ENCODE results near the gene CDKAL1.

Gene CDKAL1

DNA sequence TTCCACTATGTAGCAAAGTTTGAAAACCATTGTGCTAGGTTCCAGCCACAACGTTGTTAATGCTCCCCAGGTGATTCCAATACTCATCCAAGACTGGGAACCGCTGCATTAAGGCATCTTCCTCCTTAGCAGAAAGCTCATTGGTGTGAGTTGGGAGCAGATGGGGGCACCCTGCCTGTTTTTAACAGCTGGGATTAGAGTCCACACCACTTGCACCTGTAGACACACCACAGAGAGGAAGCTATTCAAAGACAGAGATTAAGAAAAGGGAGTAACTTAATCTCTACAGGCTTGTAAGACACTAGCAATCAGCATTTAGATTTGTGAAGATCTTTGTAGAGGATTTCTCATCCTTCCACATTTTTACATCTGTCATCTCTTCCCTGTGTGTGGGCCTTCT is 725.4 kb downstream of the CDKAL1 start:
- DNase-seq (ENCODE audit: low read depth), result no peak

DNA sequence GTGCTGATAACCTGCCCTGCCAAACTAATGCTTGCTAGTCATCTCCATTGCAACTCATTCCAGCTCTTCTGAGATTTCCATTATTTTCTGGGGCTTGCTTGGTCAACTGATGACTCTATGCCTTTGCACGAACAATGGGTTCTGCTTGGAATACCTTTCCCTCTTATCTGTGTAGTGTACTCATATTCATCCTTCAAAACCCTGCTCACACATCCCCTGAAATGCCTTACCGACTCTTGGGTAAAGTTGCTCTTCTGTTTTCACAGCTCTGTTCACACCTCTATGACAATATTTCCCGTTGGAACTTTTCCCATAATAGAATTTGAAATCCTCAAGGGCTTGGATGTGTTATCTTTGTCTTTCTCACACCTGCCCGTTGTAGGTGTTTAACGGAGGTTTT is 728.2 kb downstream of the CDKAL1 start:
- no peak for DNase-seq (ENCODE audit: low read depth)

DNA sequence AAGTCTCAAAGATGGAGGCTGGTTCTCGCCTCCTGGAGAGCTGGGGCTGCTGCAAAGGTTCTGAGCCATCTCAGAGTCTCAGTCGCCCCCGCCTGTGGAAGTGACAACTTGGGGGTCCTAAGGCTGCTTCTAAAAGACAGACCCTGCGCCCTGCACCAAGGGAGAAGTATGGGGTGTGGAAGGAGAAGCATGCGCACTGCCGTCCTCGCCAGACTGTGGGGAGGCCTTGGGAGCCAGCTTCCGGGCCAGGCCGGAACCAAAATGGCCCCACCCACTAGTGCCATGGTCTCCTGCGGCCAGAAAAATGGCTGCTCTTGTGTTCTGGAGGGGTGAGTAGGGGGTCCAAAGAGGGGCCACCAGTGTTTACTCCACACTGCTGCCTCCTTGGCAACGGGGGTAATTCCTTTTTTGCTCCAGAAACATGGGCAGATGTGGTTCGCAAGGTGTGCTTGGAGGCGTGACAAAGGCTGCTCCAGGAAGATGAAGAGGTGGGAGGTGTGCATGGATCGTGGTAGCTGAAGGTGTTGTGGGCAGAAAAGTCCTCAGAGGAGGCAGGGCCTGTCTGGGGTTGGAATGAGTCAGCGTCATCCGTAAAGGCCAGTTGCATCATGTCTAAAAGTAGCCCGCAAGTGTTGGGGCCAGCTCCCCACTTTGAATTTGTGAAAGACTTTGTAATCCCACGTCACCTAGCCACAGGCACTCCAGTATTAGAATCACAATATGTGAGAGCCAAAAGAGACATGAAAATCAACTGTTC is 729.5 kb downstream of the CDKAL1 start:
- no peak for DNase-seq (ENCODE audit: low read depth)

- no peak for DNase-seq (ENCODE audit: low read depth)
Observed at GRCh38 chr6:21264288-21265033, 730.2 kb downstream of the CDKAL1 start.

DNA sequence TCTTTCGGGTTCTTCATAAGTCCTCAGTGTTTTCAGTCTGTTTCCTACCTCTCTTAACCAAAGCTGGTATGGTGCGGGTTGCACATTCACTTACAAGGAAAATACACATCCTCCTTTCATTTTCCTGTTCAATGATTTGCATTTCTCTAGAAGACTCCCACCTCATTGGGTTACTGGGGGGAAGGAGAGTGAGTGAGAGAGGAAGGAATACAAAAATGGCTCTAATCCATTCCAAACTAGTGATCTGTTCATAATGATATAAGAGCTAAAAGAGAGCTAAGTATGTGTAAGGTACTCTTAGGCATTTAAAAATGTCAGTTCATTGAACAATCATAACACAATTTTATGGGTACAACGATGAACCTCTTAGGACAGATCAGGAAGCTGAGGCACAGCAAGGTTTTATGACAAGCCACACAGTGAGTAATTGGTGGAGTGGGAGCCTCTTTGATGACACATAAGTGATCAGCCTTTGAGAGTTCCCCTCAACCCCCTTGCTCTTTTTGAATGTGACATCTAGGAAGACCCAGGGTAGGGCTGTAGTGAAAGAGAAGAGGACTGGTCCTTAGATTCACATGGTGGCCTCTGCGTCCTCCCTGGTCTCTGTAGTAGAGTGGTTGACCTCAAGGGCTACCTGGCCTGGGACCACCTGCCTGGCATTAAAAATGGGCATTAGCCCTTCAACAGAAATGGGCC is 730.9 kb downstream of the CDKAL1 start:
- DNase-seq (ENCODE audit: low read depth), result no peak

DNA sequence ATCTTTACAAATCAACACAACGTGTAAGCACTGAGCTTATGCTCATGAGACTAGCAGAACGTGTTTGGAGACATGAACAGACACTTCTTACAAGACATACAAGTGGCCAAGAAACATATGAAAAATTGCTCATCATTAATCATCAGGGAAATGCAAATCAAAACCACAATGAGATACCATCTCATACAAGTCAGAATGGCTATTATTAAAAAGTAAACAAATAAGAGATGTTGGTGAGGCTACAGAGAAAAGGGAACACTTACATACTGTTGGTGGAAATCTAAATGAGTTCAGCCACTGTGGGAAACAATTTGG is 731.4 kb downstream of the CDKAL1 start:
- no peak for DNase-seq (ENCODE audit: low read depth)

DNA sequence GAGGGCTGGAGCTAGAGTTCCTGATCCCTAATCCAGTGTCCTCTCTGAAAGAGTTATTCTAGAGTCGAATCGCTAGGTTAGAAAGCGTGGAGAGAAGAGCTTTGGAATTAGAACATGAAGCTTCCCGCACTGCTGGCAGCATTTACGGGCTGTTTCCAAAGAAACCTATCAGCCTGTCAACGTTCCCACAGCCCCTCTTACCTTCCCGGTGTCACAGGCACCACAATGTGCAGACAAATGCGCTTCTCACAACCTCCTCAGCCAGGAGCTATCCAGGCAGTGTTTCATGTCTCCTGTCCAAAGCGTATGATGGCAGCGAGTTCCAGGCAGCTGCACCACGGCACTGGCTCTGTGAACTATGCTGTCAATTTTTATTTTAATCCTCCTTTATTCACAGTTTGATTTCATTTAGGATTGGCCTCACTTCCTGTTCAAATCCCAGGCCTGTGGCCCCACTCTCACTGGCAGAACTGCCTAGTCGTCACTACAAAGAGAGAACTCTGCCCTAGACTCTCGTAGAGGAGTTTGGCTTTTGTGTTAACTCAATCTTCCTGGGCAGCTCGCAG is 736.5 kb downstream of the CDKAL1 start:
- no peak for DNase-seq (ENCODE audit: low read depth)

DNA sequence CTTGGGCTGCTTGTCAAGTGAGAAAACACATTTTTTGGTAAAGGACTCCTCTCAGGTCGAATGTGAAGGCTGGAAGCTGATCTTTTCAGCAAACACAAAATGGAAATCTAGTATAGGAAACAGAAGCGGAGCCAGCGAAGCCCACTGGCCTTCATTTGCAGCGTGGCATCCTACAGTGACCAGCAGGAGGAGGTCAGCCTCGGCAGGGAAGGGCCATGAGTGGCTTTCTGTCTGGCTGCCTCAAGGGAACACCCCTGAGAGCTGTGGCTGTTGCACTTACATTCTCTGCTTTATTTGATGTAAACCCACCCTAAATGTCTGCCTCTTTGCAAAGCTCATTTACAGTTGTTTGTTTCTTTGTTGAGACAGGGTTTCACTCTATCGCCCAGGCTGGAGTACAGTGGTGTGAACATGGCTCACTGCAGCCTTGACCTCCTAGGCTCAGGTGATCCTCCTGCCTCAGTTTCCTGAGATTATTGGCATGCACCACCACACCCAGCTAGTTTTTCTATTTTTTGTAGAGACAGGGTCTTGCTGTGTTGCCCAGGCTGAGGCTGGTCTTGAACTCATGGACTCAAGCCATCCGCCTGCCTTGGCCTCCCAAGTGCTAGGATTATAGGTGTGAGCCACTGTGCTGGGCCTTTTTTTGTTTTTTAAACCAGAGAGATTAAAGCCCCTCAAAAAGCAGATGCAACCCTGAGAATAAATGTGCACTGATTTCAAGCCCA is 737.3 kb downstream of the CDKAL1 start:
- DNase-seq (ENCODE audit: low read depth), result no peak

GRCh38 chr6:21273451-21273850 is 739.2 kb downstream of the CDKAL1 start:
- DNase-seq (ENCODE audit: low read depth), result no peak

- DNase-seq (ENCODE audit: low read depth), result no peak
Observed at GRCh38 chr6:21274851-21275250, 740.6 kb downstream of the CDKAL1 start.

GRCh38 chr6:21277601-21278374 is 743.5 kb downstream of the CDKAL1 start:
- DNase-seq (ENCODE audit: low read depth), result no peak

DNA sequence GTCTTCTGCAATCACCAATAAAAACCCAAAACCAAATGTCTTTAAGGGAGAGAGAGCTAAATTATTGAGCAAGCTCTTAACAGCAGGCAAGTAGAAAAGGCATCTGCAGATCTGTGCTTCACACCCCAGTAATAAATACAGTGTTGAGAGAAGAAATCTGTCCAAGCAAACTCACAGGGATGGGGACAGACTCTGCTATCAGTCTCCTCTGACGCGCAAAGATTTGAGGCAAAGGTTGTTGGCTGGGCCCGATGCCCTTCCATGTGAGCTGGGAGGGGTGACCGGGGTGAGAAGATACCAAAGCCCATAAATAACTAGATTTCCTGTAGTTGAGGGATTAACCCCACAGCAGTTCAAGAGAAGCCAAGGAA is 744.1 kb downstream of the CDKAL1 start:
- DNase-seq (ENCODE audit: low read depth), result no peak

DNA sequence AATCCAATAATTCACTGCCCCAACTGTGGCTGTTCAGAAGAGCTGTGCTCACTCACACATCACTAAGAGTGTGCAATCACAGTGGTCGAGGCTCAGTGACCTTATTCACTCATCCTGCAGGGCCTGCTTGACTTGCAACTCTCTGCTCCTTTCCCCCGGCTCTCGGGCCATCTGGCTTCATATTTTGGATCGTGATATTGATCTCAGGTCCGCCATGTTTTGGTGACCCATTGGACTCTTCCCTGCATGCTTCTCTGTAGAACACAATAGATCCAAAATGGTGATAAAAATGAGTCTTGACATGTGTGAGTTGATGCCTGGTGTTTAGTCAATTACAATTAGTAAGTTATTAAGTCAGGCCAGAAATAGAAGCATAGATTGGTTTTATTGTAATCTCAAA is 745.4 kb downstream of the CDKAL1 start:
- no peak for DNase-seq (ENCODE audit: low read depth)

GRCh38 chr6:21281366-21281765 is 747.1 kb downstream of the CDKAL1 start:
- DNase-seq (ENCODE audit: low read depth), result no peak
